Lung microvascular endothelial cell (primary cell): ENCODE measurements around the gene GCNA. TPM values are rescaled to one million over a fixed set of nuclear protein-coding genes. Genes with fewer than 3 reads are reported as not detected.
"Not testable (repeated sequence)": the region's sequence is repeated elsewhere in the genome, so short reads cannot be mapped to it uniquely, and the experiment has no call there.

Source experiments
- DNase-seq, 2 donors: peaks; one replicate each; pipeline versions ENCODE4 v3.0.0 to v3.0.0-alpha.2; 2010; ENCODE audit warnings: low read depth in 2 of 2
- total RNA-seq: library from RNA; depleted of rRNA; stranded (reverse); fragments of >200 nt; gene quantifications from 2 replicates; pipeline ENCODE4 v1.2.1, GENCODE V29; 2014

GCNA gene
- total RNA-seq, 1 donor from 2014 or later = 1.8 TPM

DNA sequence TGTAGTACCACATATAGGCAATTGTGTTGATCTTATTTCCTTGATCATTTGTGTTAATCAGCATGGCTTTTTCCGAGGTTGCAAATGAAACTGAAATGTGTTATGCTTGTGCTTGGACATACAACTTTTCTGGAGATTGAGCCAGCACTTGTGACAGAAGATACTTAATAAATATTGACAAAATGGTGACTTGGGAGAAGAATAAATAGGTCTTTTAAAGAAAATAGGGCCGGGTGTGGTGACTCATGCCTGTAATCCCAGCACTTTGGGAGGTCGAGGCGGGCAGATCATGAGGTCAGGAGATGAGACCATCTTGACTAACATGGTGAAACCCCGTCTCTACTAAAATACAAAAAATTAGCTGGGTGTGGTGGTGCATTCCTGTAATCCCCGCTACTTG is 18.5 kb upstream of the GCNA start:
- not testable (repeated sequence) for DNase-seq

DNA sequence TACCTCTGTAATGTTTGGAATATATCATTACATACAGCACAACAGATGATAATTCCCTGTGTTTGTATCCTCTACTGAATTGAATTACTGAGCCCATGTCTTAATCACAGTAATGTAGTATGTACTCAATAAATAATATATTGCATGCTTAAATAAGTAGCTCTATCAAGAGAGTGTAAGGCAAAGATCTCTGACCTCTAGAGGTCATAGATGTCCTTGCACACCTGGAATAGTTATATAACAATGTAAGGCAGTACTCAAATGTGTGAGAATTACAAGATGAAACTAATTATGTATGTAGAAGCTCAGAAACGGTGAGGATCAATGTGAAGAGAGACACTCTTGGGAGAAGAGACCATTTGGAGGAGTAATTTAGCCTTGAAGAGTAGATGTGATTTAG is 14.3 kb upstream of the GCNA start:
- DNase-seq = no peak

DNA sequence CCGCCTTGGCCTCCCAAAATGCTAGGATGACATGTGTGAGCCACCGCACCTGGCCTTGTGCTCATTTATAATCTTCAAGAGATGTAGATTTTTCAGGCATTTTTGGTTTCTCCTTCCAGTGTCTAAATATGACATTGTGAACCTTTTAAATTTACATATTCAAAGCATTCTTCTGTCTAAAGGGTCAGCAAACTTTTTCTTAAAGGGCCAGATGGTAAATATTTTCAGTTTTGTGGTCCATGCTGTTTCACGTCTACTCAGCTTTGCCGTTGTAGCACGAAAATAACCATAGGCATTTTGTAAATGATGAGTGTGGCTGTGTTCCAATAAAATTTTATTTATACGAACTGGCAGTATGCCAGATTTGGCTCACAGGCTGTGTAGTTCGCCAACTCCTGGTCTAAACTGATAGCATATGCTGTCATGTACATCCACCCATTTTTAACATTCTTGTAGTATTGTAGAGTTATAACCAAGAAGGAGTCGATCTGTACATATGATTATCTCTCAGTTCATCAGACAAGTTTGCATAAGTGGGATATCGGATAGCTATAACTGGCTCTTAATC is 12.7 kb upstream of the GCNA start:
- peak; percentile 8 to 68 for DNase-seq

DNA sequence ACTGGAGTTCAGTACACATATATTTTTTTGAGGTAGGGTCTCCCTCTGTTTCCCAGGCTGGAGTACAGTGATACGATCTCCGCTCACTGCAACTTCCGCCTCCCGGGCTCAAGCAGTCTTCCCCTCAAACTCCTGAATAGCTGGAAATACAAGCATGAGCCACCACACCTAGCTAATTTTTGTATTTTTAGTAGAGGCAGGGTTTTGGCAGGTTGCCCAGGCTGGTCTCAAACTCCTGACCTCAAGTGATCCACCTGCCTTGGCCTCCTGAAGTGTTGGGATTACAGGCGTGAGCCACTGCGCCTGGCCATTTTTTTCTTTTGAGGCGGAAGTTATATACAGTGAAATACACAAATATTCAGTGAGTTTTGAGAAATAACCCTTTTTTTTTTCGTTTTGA is 6.8 kb upstream of the GCNA start:
- not testable (repeated sequence) for DNase-seq

DNA sequence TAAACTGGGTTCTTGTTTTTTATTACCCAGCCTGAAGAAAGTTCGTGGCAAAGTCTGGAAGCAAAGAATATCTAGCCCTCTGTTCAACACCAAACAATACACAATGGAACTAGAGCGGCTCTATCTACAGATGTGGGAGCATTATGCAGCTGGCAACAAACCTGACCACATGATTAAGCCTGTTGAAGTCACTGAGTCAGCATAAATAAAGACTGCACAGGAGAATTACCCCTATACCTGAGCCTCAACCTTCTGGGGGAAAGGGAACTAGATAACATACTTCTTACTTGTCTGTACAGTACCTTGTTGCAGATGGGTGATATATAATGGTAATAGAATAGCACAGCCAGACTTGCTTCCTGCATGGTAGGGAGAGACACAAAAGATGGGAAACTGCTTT is 4.6 kb upstream of the GCNA start:
- no peak for DNase-seq

DNA sequence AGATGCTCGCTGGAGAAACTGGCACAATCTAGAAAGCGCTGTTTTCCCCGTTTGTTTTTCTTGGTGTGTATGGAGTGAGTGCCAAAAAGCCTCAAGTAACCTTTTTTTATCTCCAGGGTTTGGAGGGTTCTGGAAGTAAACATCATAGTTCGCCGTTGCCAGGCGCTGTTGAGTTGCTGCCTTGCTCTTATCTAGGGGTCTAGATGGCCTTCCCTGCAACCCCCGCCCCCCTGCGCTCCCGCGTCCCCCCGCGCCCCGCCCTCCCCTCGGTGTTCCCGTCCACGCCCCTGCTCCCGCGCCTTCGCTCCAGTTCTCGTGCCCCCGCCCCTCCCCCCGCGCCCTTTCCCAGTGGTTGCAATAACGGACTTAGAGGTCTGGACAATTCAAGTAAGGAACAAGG is 555 bp upstream of the GCNA start:
- DNase-seq = no peak

DNA sequence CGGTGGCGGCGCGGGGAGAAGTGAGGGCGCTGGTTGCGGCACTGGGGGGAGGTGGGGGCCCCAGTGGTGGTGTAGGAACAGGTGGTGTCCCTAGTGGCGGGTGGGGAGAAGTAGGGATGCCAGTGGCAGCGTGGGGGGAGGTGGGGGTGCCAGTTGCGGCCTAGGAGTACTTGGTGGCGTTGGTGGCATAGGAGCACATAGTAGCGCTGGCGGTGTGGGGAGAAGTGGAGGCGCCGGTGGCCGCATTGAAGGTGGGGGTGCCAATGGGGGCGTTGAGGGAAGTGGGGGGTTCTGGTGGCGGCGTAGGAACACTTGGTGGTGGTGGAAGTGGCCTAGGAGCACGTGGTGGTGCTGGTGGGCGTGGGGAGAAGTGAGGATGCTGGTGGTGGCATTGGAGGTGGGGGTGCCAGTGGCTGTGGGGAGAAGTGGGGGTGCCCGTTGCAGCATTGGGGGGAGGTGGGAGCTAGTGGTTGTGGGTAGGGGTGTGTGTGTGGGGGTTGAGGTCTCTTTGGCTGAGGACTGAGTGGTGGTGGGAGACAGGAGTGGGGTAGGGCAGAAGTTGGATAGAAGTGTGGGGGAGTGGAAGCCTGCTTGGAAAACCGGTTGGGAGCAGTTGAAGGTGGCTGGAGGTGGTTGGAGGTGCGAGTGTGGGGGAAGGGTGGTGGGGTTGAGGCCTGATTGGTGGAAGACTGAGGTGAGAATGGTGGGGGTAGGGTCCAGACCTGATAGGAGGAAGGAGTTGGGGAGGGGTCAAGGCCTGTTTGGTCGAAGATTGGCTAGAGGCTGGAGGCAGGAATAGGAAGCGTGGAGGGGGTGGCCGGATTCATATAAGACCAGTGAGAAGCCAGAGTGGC is 1.1 kb downstream of the GCNA start:
- DNase-seq = no peak

DNA sequence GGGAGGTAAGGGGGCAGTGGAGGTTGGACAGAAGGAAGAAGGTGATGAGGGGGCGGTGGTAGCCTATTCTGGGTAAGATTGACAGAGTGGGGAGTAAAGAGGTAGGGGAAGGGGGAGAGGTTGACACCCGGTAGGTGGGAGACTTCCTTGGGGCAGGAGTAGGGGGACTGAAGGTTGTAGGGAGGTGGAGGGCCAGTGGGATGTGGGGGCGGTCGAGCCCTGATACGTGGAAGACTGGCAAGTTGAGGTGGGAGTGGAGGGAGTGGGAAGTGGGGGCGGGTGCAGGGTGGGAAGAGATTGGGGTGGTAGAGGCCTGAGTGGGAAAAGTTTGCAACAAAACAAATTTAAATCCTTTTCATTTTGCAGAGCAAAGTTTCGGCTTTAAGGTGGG is 1.7 kb downstream of the GCNA start:
- no peak for DNase-seq

DNA sequence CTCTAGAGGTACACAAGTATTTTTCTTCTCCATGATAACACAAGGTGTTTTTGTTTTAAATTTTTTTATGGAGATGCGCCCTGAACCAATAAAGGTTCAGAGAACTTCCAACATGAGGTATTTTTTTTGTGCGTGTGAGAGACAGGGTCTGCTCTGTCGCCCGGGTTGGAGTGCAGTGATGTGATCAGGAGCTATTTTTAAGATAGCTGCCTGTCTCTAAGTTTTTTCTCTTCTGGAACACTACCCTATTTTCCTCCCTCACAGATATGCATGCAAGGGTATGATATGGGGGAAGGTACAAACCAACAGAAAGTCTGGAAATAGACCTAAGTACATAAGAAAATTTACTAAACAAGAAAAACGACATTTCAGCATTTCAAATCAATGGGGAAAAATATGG is 3.0 kb downstream of the GCNA start:
- DNase-seq = no peak

DNA sequence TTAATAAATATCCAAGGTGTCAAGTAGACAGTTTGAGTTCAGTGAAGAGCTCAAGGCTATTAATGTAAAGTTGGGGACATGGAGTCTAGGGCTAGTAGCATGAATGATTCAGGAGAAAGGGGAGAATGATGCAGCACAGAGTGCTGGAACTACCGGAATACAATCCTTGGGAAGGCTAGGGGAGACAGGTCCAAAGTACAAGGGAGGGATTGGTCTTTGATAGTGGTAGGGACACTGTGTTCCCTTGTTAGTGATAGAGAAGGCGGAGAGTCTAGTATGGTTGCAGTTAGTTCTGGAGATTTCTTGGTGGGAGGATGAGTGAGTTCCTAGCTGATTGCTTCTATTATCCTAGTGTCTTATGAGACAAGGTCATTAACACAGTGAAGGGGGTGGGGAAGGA is 8.7 kb downstream of the GCNA start:
- DNase-seq = no peak

DNA sequence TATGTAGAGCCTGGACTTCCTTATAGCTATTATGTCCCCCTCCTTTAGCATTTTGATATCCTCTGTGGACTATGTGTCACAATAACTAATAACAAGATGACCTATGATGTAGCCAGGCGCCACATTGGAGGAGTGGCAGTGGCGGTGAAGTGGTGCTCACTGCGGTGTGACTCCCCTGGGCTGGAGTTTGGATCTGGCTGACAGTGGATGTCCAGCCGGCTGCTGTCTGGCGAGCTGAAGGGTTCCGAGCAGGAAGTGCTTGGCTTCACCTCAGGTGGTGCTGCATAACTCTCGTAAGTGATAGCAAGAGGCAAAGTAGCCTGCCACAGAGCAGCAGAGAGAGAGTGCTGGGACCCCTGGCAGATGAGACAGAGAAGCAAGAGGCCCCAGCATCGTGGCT is 15.0 kb downstream of the GCNA start:
- DNase-seq = not testable (repeated sequence)

DNA sequence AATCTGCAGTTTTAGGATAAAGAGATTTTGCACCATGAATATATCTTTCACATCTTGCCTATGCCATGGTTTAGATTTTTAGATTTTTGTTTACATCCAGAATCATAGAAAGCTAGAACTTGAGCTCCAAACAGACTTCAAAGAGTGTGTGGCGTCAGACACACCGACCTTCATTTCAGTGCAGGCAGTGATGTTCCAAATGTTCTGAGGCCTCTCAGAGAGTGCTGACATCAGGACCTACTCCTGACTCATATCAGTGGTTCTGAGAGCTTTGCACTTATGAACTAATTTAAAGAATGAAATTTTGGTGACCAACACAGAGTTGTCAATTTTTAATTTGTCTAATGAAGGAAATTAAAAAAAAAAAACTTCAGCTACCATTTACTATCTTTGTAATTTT is 21.7 kb downstream of the GCNA start:
- DNase-seq = no peak

DNA sequence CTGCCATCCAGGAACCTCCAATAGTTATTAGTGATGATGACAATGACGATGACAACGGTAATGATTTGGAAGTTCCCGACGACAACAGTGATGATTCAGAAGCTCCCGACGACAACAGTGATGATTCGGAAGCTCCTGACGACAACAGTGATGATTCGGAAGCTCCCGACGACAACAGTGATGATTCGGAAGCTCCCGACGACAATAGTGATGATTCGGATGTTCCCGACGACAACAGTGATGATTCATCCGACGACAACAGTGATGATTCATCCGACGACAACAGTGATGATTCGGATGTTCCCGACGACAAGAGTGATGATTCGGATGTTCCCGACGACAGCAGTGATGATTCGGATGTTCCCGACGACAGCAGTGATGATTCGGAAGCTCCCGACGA is 25.4 kb downstream of the GCNA start:
- DNase-seq = no peak

DNA sequence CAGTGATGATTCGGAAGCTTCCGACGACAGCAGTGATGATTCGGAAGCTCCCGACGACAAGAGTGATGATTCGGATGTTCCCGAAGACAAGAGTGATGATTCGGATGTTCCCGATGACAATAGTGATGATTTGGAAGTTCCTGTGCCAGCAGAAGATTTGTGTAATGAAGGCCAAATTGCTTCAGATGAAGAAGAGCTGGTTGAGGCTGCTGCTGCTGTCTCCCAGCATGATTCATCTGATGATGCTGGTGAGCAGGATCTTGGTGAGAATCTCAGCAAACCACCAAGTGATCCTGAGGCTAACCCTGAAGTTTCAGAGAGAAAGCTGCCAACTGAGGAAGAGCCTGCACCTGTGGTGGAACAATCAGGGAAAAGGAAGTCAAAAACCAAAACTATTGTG is 25.9 kb downstream of the GCNA start:
- DNase-seq = peak in 1 of 2 donors; percentile 41

DNA sequence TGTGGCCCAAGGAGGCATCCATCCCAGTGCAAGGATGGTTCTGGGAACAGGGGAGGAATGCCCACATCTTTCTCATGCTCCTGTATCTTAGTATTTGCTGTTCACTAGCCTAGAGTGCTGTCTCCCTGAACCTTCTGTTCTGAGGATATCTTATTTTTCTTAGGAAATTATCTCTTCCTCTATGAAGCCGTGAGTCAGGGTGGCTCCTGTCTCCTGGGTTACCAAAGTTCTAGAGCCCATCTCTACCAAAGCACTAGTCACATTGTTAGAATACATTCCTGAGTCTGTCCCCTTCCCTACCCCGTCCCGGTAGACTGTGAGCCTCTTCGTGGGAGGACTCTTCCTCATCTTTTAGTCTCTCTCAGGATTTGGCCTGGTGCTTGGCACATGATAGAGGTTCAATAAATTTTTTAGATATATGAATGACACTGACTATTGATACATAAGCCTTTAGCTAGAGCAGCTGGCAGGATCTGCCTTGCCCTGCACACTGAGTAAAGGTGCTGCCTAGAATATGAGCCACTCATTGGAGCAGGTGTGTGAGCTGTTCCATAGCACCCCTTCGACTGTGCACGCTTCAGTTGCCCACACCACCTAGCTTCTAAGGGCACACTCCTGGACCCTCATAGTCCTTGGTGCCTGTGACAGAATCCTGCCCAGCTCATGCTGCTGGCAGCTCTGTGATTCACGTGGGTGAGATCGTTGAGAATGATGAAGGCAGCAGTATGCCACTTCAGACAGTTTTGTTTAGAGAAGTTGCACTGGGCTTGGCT is 26.7 kb downstream of the GCNA start:
- peak in 1 of 2 donors; percentile 53 for DNase-seq

DNA sequence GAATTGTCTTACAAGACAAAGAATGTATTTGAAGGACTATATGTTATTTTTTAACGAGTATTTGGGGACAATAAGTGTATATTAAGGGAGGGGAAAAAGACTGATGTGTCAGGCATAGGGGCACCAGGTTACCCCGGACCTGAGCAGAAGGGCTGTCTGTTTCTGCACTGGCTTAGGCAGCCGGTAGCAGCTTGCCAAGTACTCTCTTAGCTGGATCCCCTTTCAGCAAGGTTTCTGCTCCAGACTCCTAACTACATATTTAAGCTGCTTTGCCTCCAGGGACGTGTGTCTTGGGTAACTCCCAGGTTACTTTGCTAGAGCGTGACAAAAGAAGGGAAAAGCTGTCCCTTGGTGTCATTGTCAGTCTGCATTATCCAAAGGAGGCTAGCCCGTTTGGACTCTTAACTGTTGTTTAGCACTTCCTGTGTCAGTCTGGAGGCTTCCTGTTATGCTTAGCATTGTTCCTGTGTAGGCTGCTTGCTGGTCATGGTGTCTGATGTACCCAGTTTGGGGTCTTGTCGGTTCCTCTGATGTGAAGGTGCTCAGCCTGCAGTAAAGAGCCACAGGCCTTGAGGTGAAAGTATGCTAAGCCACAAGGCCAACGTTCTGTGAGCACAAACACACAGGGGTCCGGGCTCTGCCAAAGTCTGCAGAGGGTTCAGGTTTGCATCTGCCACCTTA is 28.4 kb downstream of the GCNA start:
- peak; percentile 20 to 50 for DNase-seq

DNA sequence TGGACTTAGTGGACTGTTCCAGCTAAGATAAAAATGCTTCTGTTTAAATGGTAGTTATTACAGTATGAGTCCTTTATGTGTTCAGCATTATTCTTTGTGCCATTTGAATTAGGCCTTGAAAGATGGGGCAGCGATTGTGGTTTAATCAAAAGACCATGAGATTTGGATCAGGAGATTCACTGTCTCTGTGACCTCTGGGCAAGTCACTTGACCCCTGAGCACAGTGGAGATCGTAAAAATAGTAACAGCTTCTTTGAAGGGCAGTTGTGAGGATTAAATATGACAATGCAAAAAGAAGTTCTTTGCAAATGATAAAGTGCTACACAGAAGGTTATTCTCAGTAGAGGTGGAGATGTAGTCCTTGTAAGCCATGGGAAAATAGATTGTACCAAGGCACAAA is 29.3 kb downstream of the GCNA start:
- no peak for DNase-seq

DNA sequence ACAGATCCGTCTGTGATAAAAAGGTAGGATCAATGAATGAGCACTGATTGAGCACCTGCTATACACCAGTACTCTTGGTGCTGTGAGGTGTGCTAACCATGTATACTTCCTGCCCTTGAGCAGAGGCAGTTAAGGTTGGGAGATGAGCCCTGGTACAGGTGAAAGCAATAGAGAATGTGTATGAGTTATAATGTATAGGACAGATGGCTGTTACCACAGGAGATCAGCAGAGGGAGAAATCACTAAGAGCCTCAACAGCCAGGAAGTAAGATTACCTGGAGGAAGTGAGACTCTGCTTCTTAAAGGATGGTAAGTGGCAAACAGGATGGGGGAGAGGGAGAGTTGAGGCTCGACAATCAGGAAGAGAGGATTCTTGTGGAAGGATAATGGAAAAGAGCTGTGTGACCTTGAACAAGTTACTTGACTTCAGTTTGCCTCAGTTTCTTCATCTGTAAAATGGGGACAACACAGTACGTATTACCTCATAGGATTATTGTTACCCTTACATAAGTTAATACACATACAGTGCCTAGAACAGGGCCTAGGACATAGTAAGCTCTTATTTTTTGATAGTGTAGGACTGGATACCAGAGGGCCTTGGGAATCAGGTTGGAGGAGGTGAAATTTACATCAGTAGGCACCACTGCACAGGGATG is 31.0 kb downstream of the GCNA start:
- no peak for DNase-seq

DNA sequence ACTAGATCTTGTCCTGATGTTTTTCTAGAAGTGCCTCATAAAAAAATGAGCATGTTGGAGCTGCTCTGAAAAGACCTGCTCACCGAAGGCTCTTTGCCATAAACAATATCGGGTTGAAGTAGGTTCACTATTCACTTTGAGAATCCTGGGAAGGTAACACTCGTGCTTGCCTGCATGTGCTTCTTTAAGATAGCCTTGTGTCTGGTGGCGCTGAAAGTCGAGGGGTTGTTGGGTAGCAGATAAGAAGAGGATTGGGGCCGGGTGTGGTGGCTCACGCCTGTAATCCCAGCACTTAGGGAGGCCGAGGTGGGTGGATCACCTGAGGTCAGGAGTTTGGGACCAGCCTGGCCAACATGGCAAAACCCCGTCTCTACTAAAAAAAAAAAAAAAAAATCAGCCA is 33.5 kb downstream of the GCNA start:
- not testable (repeated sequence) for DNase-seq

DNA sequence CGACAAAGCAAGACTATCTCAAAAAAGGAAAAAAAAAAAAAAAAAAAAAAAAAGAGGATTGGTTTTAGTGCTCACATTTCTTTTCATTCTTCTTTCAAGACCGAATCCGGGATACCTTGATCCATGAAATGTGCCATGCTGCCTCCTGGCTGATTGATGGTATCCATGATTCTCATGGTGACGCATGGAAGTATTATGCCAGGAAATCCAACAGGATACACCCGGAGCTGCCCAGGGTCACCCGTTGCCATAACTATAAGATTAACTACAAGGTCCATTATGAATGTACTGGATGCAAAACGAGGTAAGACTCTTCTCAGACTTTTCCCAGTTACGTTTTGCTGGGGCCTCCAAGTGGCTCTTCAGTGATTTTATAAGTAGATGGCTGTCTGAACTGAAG is 34.0 kb downstream of the GCNA start:
- DNase-seq = peak; percentile 58 to 88

DNA sequence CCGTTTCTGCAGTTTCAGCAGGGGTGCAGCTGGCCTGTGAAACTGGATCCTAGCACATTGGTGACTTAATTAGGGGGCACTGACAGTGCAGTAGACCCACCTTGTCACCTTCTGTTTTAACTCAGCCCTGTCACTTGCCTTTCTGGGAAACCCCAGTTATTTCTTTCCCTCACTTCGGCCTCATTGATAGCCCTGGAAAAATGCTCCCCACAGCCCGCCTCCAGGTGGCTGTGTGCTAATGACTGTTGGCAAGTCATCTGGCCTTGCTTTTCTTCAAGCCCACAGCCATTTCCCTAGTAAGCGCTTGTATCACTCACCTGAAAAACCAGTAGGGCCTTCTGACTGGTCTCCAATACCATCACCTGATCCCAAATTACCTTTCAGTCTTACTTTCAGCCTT is 36.8 kb downstream of the GCNA start:
- DNase-seq = no peak

DNA sequence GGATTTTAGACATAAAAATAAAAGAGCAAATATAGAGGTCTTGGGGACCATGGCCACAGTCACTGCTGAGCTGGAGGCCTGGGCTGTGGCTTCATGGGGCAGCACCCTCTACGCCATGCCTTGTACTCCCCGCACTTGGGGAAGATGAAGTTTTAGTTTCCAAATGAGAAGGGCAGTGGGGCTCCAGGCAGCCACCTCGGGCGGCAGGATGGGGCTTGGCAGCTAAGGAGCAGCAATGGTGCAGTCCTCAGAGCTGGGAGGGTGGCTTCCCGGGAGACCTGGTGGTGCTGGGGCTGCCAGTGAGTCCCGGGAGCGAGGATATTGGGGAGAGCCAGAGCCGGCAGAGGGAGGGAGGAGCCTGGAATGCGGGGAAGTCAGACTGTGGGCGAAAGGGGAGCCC is 37.7 kb downstream of the GCNA start:
- no peak for DNase-seq
